Ishikawa (cell line): ENCODE data around the gene DNTT.

ENCODE experiments used
- TCF12 ChIP-seq: IDR thresholded peaks from 2 replicates; pipeline ENCODE4 v1.6.1; 2012; ENCODE audit warnings: low read depth
- USF1 ChIP-seq: IDR thresholded peaks from 2 replicates; pipeline ENCODE4 v1.6.1; 2012

GRCh38 chr10:96367470-96367869 lies 63.2 kb downstream of the DNTT start:
- TF ChIP-seq USF1, result no peak
- no peak for TF ChIP-seq TCF12
